ENCODE data around the gene ADGRL4. TPM values are rescaled to one million over a fixed set of nuclear protein-coding genes. Genes with fewer than 3 reads are reported as not detected.

ADGRL4 gene
- total RNA-seq = 0.42 TPM in 1 of 2 replicates, not detected in the other

DNA sequence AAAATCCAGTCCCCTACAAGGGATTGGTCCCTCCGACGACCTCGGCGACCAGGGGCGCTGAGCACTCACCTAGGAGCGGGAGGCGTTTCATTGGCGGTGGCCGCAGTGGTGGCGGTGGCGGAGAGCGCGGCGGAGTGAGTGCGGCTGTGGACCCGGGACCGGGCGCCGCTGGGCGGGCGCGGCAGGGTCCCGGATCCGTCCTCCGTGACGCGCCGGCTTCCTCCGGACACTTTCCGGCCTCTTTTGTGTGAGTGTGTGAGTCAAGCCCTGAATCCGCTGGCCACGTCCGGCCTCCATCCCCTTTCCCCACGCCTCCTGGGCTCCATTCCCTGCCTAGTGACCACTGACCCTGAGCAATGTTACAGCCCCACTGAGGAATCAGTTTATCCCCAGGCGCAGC, at the start of gene ADGRL4:
TSS of gene ADGRL4 (minus strand) at position 167 of the 400 bp plus-strand sequence. CDS start at position 91, 76 bp downstream.

All from hair follicular keratinocyte (primary cell).